GM21526 (cell line): Measurements from ENCODE around the gene TRAFD1.

Experiments used
- ATAC-seq: cut with Tn5 transposase; IDR thresholded peaks from one replicate; pipeline ENCODE4 v1.9.1; 2021; ENCODE audit warnings: moderate library complexity; ENCODE audit not compliant: unreplicated experiment, low FRiP score

Gene TRAFD1

DNA sequence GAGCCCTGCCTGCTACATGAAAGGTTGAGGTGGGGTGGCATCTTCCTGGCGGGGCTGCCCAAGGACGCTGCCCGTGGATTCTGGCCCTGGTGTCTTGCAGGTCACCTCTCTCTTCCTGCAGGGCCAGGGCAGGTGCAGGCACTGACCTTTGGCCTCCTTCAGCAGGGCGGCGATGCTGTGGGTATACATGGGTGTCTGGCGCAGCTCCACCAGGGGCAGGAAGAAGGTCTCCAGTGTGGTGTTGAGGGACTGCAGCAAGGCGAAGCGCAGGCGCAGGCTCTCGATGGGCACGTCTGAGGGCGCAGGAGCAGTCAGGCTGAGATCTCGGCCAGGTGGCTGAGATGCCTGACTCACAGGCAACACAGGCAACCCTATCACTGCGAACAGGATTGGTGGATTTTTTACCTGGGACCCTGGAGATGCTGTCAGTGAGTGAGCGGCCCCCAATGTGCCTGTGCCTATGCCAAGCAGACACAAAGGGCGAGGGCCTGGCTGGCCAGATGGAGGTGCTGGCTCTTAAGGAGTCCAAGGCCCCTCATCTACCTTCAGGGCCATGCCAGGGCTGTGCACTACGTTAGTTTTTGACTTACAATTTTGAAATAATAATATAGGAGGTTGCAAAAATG, 45.7 kb downstream of the TRAFD1 start:
- no peak for ATAC-seq

DNA sequence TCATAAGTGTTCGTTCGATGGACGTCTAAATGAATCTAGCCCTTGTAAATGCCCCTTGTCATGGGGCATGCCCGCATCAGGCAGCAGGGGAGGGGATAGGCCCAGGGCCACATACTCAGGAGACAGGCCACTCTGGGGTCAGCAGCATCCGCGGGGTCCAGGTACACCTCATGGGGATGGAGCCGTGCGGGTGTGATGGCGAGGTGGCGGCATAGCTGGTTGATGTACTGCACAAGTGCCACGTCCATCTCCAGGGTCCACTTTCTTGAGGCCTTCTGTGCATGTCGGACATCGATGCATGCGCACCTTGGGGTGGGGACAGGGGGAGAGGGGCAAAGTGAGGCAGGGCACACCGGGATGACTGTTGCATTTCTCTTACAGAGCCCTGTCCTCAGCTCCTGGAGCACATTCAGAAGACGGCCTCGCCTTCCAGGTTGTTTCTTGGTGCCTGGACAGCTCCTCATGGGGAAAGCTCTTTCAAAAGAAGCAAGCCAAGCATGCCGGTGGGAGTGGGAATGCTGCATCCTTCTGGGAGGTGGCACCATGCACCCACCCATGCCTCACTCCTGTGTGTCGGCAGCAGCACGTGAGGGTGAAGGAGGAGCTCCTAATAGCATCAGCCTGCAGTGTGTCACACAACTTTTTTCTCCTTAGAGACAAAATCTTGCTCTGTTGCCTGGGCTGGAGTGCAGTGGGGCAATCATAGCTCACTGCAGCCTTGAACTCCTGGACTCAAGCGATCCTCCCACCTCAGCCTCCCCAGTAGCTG, 47.4 kb downstream of the TRAFD1 start:
- ATAC-seq = no peak

DNA sequence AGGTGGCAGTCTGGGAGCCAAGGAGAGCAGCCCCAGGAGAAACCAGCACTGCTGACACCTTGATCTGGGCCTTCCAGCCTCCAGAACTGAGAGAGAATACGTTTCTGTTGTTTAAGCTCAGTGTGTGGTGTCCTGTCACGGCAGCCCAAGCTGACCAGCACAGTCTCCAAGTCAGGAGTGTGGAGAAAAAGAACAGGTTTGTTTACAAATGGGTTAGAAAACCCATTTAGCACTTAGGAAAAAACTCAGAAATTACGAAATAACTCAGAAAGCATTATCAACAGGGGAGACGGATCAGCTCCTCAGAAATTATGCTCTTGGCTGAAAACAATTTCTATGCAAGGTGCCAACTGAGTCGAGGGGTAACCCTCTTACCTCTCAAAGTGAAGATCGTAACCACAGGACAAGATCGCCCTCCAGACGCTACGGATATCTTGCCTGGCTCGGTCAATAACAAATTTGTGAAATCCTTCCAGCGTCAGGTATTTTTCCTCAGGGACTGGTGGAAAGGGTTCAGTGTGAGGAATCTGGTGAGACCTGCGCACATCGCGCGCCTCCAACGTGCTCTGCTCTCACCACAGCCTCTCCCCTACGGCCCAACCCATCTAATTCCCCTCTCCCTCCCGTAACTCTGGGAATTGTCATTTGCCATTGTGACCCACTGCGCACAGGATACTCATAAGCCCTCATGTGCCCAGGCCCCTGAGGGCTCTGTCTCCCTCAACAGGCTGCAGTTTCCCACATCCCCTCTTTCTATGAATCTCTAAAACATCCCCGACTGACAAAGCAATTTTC, 50.2 kb downstream of the TRAFD1 start:
- ATAC-seq = no peak

DNA sequence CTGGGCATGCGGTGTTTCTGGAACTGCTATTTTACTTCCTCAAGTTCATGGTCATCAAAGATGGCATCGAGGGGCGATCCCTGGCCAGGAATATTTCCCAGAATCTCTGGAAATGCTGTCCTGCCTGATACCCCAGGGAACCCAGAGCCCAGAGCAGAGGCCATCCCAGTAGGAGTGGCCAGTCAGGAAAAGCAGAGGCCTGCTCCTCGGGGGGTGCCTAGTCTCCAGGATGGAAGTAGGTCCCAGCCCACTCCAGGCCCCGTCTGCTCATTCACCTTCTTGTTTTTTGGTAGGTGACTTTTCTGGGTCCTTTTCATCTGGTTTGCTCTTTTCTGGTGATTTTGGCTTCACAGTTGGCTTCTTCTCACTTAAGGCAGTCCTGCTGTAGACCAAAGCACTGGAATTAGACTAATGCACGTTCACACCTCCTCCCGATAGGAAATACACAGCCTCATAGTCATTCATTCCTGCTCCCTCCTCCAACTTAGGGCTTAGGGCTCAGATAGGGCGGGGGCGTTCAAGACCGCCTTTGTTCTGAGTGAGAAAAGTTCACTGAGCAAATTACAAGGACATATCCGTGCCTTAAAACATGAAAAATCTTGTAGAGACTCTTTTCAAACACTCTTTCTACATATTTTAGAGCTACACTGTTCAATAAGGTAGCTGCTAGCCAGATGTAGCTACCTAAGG, 51.1 kb downstream of the TRAFD1 start:
- ATAC-seq = no peak

DNA sequence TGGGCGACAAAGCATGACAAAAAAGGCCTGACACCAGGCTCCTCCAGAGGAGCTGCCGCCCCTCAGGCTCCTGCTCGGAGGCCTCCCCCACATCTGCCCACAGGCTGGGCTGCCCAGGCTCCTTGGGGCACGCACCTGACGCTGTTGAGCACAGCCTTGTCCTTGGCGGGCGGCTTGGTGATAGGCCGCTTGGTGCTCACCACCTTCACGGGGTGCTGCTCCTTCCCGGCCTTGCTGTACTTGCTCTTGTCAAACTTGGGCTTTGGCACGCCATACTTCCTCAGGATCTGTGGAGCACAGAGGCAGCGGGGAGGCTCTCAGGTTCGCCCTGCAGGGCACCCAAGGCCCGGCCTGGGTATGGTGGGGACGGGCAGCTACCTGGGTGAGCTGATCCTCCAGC, 53.4 kb downstream of the TRAFD1 start:
- ATAC-seq = no peak

DNA sequence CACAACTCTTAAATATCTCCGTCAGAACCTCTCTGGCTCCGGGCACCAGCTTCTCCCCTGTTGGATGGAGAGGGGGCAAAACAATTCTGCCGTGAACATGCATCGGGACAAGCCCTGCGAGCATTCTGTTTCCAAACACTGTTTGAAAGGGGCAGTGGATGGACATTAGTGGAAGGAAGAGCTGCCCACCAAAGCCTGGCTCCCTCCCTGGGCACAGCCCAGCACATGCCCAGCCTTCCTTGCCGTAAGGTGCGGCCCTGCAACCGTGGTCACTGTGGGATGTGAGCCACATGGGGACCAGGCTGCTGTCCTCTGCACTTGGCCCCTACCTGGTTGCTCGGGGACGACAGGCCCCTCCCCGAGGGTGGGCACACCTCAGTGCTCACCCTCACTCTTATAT, 54.0 kb downstream of the TRAFD1 start:
- no peak for ATAC-seq

DNA sequence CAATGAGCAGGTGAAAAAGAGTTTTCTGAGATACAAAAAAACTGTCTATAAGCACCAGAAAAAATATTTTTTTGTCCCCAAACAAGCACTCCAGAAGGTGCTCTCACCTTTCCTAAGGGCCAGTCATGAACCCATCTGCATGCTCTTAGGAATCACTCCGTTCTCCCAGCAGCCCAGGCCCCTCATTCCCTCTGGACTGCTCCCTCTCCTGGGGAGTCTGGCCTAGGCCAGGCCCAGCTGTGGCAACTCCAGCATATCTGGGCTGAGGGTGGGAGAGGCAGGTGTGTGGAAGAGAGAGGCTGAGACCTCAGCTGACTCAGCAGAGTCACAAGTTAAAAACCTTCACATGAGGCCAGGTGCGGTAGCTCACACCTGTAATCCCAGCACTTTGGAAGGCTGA, 54.6 kb downstream of the TRAFD1 start:
- ATAC-seq = no peak

DNA sequence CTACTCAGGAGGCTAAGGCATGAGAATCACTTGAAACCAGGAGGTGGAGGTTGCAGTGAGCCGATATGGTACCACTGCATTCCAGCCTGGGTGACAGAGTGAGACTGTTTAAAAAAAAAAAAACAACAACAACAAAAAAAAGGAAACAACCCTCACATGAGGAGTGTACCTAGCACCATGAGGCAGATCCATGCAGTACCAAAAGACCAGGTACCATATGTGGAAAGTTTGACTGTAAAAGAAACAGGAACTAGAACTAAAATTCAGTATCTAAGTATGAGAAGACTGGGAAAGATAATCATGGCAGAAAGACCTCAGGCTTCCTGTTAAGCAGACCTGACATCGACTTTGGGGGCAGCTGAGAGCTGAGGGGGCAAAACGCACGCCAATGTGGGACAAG, 55.1 kb downstream of the TRAFD1 start:
- no peak for ATAC-seq

DNA sequence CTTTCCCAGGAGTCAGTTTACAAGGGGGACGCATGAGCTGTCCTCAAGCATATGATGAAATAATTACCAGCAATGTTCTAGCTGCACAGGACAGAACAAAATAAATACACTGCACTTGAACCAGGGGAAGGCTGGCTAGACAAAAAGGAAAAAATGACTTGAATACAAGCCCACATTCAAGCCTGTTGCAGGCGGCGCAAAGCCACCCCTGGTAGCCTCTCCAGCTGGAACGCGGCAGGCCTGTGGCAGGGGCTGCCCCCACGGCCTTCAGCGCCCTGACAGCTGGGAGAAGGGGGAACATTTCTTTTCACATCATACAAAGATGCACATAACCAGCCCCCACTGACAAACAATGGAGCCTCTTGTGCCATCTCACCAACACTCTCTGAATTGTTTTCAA, 57.1 kb downstream of the TRAFD1 start:
- no peak for ATAC-seq

DNA sequence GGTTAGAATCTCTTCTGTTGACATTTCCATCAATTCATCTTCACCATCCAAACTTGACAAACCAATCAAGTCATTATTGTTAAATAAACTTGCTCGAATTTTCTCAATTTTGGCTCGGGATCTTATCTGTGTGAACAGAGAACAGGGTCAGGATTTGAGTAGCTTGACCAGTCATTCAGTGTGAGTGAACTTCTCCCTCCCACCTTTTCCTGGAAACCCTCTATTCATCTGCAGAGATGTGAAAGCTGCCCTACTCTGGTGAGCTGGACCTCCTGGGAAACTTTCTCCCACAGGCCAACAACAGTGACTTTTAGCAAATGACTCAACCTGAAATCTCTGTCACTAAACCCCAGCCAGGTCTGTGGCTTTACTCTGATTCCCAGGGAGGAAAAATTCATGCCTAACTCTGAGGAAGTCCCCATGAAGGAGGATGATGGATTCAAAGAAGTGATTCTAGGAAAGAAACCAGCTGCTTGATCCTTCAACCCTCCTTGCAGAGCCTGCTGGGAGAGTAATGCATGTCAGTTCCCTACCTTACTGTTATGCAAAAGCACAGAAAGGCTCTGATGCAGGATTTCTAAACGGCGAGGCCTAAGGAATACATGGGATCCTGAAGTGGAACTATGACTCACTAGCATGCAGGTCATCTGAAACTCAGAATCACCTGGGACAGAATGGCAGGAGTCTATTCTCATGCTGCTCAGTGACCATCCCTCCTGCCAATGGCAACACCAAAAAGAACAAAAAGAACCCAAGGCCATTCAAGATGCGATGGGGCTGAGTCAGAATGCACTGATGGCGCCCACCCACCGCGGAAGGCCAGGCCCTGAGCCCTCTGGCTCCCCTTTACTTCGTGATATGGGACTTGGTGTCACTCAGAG, 58.0 kb downstream of the TRAFD1 start:
- ATAC-seq = no peak

DNA sequence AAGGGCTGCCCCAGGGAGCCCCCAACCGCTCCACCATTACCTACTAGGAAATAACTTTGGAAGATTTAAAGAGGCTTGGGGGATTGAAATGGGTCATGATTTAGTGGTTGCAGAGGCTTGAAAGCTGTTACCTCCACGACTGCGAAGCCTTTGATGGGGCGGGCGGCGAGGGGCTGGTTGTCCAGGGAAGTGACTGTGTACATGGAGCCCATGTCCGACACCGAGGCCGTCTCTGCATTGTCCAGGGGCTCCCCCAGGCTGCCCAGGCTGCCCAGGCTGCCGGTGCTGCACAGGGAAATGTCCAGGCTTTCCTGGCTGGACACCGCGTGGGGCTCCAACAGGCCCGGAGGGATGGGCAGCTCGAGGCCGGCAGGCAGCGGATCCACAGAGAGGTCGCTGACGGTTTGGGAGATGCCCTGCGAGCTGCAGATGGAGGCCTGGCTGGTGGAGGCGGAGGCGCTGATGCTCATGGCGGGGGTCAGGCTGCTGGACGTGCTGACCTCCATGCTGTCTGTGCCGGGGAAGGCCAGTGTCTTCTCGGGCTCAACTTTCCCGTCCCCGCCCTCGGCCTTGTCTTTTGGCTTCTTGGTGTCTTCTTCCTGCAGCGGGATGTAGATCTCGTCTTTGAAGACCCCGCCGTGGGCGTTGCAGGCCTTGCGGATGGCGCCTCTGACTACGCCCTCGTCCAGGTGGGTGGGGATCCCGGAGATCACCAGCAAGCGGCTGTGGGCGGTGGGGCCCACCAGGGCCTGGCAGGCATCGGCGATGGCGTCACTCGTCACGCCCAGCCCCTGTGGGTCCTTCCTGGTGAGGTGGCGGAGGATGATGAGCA, 58.9 kb downstream of the TRAFD1 start:
- ATAC-seq = no peak

DNA sequence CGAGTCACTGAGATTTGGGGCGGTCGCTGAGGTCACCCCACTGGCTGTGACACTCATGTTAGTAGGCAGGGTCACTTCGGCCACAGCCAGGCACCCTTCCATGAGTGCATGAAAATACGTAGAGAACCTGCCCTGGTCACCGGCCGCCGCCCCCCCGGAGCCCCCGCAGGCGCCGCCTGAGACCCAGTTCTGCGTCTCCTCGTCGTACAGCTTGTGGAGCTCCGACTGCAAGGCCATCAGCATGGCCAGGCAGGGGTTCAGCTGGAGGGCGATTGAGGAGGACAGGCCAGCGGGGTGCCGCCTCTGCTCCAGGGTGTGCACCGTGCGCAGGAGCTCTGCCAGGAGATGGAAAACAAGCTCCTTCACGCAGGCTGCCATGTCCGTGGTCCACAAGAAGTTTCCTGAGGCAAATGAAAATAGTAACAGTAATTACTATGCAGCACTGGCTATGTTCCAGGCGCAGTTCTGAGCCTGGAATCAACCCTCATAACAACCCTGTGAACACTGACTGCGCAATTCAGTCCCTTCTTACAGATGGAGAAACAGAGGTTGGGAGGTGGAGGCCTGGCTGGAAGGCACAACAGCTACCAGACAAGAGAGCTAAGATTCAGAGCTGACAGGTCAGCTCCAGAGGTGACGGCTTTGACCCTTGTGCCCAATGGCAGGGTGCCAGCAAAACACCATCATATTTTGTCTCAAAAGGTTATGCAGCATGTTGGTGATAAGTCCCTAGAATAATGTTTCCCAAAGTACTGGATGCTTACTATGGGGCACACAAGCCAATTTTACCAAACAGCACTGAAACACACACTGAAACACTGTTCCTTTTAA, 59.9 kb downstream of the TRAFD1 start:
- ATAC-seq = no peak

DNA sequence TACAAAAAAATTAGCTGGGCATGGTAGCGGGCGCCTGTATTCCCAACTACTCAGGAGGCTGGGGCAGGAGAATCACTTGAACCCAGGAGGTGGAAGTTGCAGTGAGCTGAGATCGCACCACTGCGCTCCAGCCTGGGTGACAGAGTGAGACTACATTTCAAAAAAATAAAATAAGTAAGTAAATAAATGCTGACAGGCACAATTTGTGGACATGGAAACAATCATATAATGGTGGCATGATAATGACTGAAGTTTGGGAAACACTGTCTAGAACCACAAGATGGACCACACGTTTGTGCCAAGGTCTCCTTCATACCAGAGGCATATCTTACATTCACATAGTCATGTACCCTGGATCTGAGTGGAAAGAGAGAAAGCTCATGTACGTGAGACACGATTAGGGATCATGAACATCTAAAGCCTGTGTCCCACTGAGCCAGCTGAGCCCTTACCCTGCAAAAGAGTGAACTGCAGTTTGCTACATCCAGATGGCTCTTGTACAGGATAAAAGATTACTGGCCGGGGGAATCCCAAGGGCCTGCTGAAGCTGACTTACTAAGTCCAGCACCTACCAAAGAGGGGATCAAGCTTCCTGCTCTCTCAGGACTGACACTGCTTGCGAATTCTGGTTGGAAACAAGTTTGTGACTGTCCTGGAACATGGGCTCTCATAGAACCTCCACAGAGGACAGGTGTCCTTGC, 62.9 kb downstream of the TRAFD1 start:
- ATAC-seq = no peak

DNA sequence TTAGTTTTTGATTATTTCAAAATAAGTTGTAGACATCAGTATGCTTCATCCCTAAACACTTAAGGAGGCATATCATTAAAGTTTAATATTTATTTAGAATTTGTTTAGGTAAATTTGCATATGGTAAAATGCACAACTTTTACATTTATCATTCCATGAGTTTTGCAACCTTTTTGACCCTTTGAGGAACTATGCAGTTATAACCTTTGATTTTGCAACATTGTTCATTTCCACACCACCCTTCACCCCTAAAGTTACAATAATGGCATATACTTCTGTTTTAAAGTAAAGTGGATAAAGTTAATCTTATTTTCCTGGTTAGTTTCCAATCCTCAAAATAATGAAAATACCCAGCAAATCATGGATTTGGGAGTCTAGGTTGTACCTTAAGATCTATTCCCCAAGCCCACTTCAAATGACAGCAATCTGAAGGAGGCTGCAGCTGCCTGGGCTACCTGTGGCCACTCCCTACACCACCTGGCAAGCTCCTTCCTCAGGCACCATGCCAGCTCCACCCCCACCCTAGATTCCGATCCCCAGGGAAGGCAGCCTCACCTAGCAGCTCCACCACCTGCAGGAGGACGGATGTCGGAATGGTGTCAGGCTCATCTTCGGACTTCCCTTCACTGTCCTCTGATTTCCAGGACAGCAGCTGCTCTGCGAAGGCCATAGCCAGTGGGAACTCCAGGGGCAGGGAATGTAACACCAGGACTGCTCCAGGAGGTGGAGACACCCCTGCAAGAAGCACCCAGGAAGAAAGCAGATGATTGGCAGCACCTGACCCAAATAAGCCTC, 65.1 kb downstream of the TRAFD1 start:
- no peak for ATAC-seq

DNA sequence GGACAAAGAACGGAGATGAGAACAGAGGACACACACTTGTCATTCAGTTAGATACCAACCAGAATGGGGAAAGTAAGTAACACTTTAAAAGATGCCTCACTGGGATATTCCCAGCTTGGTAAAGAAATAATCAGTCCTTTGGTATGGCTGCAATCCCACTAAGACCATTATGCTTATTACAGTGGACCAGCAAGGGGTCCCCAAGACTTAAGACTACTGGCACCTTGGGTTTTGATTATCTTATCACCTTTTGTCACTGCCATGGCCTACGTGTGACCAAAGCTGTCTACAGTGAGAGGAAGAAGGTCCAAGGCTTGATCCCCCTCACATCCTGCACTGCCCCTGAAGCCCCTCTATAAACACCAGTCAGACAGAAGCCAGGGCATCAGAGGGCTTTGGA, 65.8 kb downstream of the TRAFD1 start:
- no peak for ATAC-seq

DNA sequence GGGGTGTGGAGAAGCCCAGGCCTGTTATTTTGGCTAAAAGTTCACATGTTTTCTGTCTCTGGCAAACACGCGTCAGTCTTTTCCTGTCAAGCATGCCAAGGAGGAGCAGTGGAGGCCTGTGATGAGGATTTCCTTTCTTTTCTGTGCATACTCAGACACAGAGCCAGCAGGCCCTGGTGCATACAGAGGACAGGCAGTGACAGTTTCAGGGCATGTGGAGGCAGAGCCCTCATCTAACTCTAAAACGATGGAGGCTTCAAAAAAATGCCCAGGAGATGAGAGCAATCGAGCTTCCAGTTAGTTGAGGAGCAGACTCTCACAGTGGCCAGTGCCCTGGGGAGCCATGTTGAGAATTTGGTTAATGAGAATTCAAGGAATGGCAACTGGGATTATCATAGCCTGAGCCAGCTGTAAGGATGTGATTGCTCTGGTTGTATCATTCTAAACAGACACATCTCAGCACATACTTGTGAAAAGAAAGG, 66.5 kb downstream of the TRAFD1 start:
- ATAC-seq = no peak

DNA sequence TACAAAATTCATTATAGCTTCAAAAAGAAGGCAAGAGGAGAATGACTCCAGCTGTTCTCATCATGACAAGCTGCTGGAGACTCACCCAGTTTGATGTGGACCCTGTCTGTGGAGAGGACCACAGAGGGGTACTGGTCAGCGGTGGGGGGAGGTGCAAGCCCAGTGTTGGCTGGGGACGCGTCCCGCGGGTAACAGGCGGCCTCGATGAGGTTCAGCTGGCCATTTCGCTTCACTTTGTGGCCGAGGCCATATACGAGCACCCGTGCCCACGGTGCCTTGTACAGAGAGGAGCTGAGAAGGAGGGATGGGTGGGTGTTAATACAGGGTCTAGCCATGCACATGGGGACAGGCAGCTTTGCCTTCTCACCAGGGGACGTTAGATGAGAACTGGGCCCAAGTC, 67.1 kb downstream of the TRAFD1 start:
- ATAC-seq = no peak
